ENCODE measurements around the gene CCNT1.
"Not testable (repeated sequence)": the region's sequence is repeated elsewhere in the genome, so short reads cannot be mapped to it uniquely, and the experiment has no call there.

The CCNT1 gene

GRCh38 chr12:48716493-48717251, at the start of gene CCNT1:
CCNT1 (minus strand) TSS chr12:48716707; CDS start chr12:48716675, 32 bp downstream.
- peak; percentile 99 for DNase-seq

- DNase-seq, result peak in 1 of 2 experiments; percentile 25
These were observed 49.3 kb upstream of the CCNT1 start for GRCh38 chr12:48765753-48766162.

- DNase-seq, result no peak
These were observed 48.0 kb upstream of the CCNT1 start for GRCh38 chr12:48764521-48764920.

- DNase-seq, result no peak
These were observed 42.2 kb upstream of the CCNT1 start for GRCh38 chr12:48758737-48759136.

- DNase-seq, result no peak
These were observed 41.7 kb upstream of the CCNT1 start for GRCh38 chr12:48758186-48758585.

- DNase-seq, result peak in 1 of 2 experiments; percentile 11
These were observed 34.4 kb upstream of the CCNT1 start for GRCh38 chr12:48750769-48751356.

- no peak for DNase-seq
These were observed 33.7 kb upstream of the CCNT1 start for GRCh38 chr12:48750215-48750614.

- no peak for DNase-seq
These were observed 27.9 kb upstream of the CCNT1 start for GRCh38 chr12:48744251-48745008.

GRCh38 chr12:48739618-48740269, 23.2 kb upstream of the CCNT1 start:
- no peak for DNase-seq

GRCh38 chr12:48736456-48736855, 19.9 kb upstream of the CCNT1 start:
- no peak for DNase-seq

GRCh38 chr12:48728807-48729206, 12.3 kb upstream of the CCNT1 start:
- no peak for DNase-seq

- DNase-seq, result not testable (repeated sequence)
These were observed 4.2 kb upstream of the CCNT1 start for GRCh38 chr12:48720737-48721136.

GRCh38 chr12:48720171-48720570, 3.7 kb upstream of the CCNT1 start:
- DNase-seq, result not testable (repeated sequence)

GRCh38 chr12:48719002-48719401, 2.5 kb upstream of the CCNT1 start:
- DNase-seq, result not testable (repeated sequence)

- DNase-seq, result no peak
These were observed 767 bp upstream of the CCNT1 start for GRCh38 chr12:48717252-48717695.

GRCh38 chr12:48716168-48716492, 377 bp downstream of the CCNT1 start:
- no peak for DNase-seq

- no peak for DNase-seq
These were observed 4.3 kb downstream of the CCNT1 start for GRCh38 chr12:48712209-48712608.

GRCh38 chr12:48698822-48699221, 17.7 kb downstream of the CCNT1 start:
- DNase-seq, result not testable (repeated sequence)

GRCh38 chr12:48696626-48697025, 19.9 kb downstream of the CCNT1 start:
- no peak for DNase-seq

- DNase-seq, result no peak
These were observed 20.6 kb downstream of the CCNT1 start for GRCh38 chr12:48695859-48696258.

- DNase-seq, result no peak
These were observed 22.5 kb downstream of the CCNT1 start for GRCh38 chr12:48694038-48694437.

- DNase-seq, result no peak
These were observed 22.9 kb downstream of the CCNT1 start for GRCh38 chr12:48693572-48693971.

GRCh38 chr12:48691826-48692487, 24.6 kb downstream of the CCNT1 start:
- DNase-seq, result no peak
